H1 (cell line): Measurements from ENCODE around the gene IRGQ. TPM values are rescaled to one million over a fixed set of nuclear protein-coding genes. Genes with fewer than 3 reads are reported as not detected.

Source experiments
- CTCF ChIA-PET: fragments of 300-600 bp; sonication (Branson Sonifier 250); formaldehyde crosslinking; loops from one replicate; lab custom pipeline; 2021; ENCODE audit not compliant: partially characterized antibody; lab: Charles Lee
- POLR2A ChIA-PET: fragments of 300-600 bp; sonication (Branson Sonifier 250); formaldehyde crosslinking; loops from one replicate; lab custom pipeline; 2021; ENCODE audit warnings: inconsistent platforms; ENCODE audit not compliant: partially characterized antibody; lab: Charles Lee
- DNase-seq, 2 experiments: peaks; one replicate each; pipeline versions ENCODE4 v3.0.0 to v3.0.0-alpha.2; 2010 to 2022; ENCODE audit warnings: low spot score in 2 of 2, low read depth in 1 of 2, mixed read lengths in 1 of 2
- FAIRE-seq: peaks from 2 replicates; lab custom pipeline; 2011; peaks lifted over from hg19 to GRCh38; lab: Jason Lieb, UNC
- H2AFZ ChIP-seq: 2 replicates; pipeline ENCODE4 v1.8.1; 2012; ENCODE audit warnings: low read length, inconsistent platforms
- H2AK5ac ChIP-seq: 2 replicates; pipeline ENCODE4 v1.6.1; 2013; ENCODE audit warnings: low read depth, low read length
- H2BK120ac ChIP-seq: replicated peaks from 2 replicates; pipeline ENCODE3; 2013; ENCODE audit warnings: low read depth, low read length, inconsistent platforms
- H2BK12ac ChIP-seq: 2 replicates; pipeline ENCODE4 v1.6.1; 2013; ENCODE audit warnings: low read depth, low read length
- H2BK15ac ChIP-seq: 2 replicates; pipeline ENCODE4 v1.6.1; 2013; ENCODE audit warnings: low read length
- H2BK20ac ChIP-seq: 2 replicates; pipeline ENCODE4 v1.6.1; 2013; ENCODE audit warnings: low read length
- H2BK5ac ChIP-seq: 2 replicates; pipeline ENCODE4 v1.6.1; 2013; ENCODE audit warnings: low read depth, low read length
- H3K14ac ChIP-seq: 2 replicates; pipeline ENCODE4 v1.6.1; 2013; ENCODE audit warnings: inconsistent platforms; ENCODE audit not compliant: insufficient read length
- H3K18ac ChIP-seq: 2 replicates; pipeline ENCODE4 v1.6.1; 2013; ENCODE audit warnings: low read length; ENCODE audit errors: extremely low read depth
- H3K23ac ChIP-seq: 2 replicates; pipeline ENCODE4 v1.6.1; 2013; ENCODE audit warnings: inconsistent platforms; ENCODE audit not compliant: insufficient read length
- H3K23me2 ChIP-seq: 2 replicates; pipeline ENCODE4 v1.6.1; 2013; ENCODE audit warnings: low read depth, low read length
- H3K27ac ChIP-seq: 2 replicates; pipeline ENCODE4 v1.6.1; 2011; ENCODE audit warnings: low read depth, low read length, inconsistent platforms
- H3K27me3 ChIP-seq, 4 experiments: replicated peaks in 1 of 4; 1 replicate in 1 of 4; 2 replicates in 3 of 4; pipeline versions ENCODE4 v1.6.1 to v1.8.1; 2011 to 2013; ENCODE audit warnings: low read length in 3 of 4, mild to moderate bottlenecking in 3 of 4, inconsistent platforms in 2 of 4, mixed read lengths in 2 of 4, moderate library complexity in 1 of 4; ENCODE audit not compliant: control insufficient read depth in 3 of 4, insufficient read depth in 3 of 4; ENCODE audit errors: extremely low read depth in 1 of 4
- H3K36me3 ChIP-seq, 4 experiments: 2 replicates each; pipeline versions ENCODE4 v1.6.1 to v1.8.1; 2011 to 2013; ENCODE audit warnings: mild to moderate bottlenecking in 4 of 4, low read length in 3 of 4, moderate library complexity in 2 of 4, control low read depth in 1 of 4, inconsistent platforms in 1 of 4; ENCODE audit not compliant: insufficient read depth in 4 of 4, control insufficient read depth in 2 of 4
- H3K4ac ChIP-seq: replicated peaks from 2 replicates; pipeline ENCODE3; 2013; ENCODE audit warnings: low read length, low read depth, mixed read lengths, inconsistent platforms; ENCODE audit not compliant: insufficient read length
- H3K4me1 ChIP-seq, 4 experiments: replicated peaks in 1 of 4; 1 replicate in 1 of 4; 2 replicates in 3 of 4; pipeline versions ENCODE4 v1.6.1 to v1.8.1; 2011 to 2013; ENCODE audit warnings: low read length in 3 of 4, inconsistent platforms in 2 of 4, mixed read lengths in 1 of 4; ENCODE audit not compliant: insufficient read depth in 4 of 4, control insufficient read depth in 3 of 4
- H3K4me2 ChIP-seq, 2 experiments: 2 replicates each; pipeline versions ENCODE4 v1.6.1 to v1.8.1; 2011 to 2013; ENCODE audit warnings: low read depth in 2 of 2, low read length in 2 of 2, control low read depth in 1 of 2, inconsistent platforms in 1 of 2, mild to moderate bottlenecking in 1 of 2; ENCODE audit not compliant: insufficient read depth in 1 of 2
- H3K4me3 ChIP-seq, 4 experiments: fragments of 200-600, 300-600 bp in 1 of 4; sonication (generic), shearing (Covaris generic), sonication (Bioruptor Twin) in 1 of 4; 2 replicates each; pipeline versions ENCODE4 v1.5.1 to v1.8.1; 2011 to 2016; ENCODE audit warnings: low read length in 4 of 4, low read depth in 3 of 4, control low read depth in 2 of 4, inconsistent platforms in 2 of 4, mild to moderate bottlenecking in 2 of 4, mixed read lengths in 1 of 4, moderate library complexity in 1 of 4; ENCODE audit not compliant: insufficient read depth in 2 of 4; ENCODE audit errors: extremely low read depth in 1 of 4
- H3K56ac ChIP-seq: replicated peaks from 2 replicates; pipeline ENCODE3; 2013; ENCODE audit warnings: low read depth, mild to moderate bottlenecking, mixed read lengths, low read length, inconsistent platforms; ENCODE audit not compliant: insufficient read length
- H3K79me1 ChIP-seq: 2 replicates; pipeline ENCODE4 v1.6.1; 2013; ENCODE audit warnings: low read depth, low read length, control low read depth
- H3K79me2 ChIP-seq, 2 experiments: 2 replicates each; pipeline versions ENCODE4 v1.6.1 to v1.8.1; 2012 to 2013; ENCODE audit warnings: low read length in 2 of 2, mild to moderate bottlenecking in 2 of 2, inconsistent platforms in 1 of 2; ENCODE audit not compliant: insufficient read depth in 2 of 2, control insufficient read depth in 1 of 2
- H3K9ac ChIP-seq, 4 experiments: replicated peaks in 1 of 4; 1 replicate in 1 of 4; 2 replicates in 3 of 4; pipeline versions ENCODE4 v1.6.1 to v1.8.1; 2011 to 2013; ENCODE audit warnings: low read depth in 3 of 4, low read length in 3 of 4, control low read depth in 2 of 4, mild to moderate bottlenecking in 2 of 4, moderate library complexity in 2 of 4, inconsistent platforms in 1 of 4; ENCODE audit errors: extremely low read depth in 1 of 4
- H3K9me3 ChIP-seq, 2 experiments: 2 replicates each; pipeline versions ENCODE4 v1.6.1 to v1.8.1; 2012 to 2013; ENCODE audit warnings: mild to moderate bottlenecking in 2 of 2, moderate library complexity in 2 of 2, control low read depth in 1 of 2, inconsistent platforms in 1 of 2, low read depth in 1 of 2, low read length in 1 of 2, mixed read lengths in 1 of 2; ENCODE audit not compliant: insufficient read depth in 2 of 2
- H4K20me1 ChIP-seq, 2 experiments: replicated peaks in 1 of 2; 2 replicates each; pipeline versions ENCODE3 to v1.8.1; 2011 to 2013; ENCODE audit warnings: inconsistent platforms in 2 of 2, low read length in 2 of 2, mild to moderate bottlenecking in 1 of 2; ENCODE audit not compliant: insufficient read depth in 2 of 2, control insufficient read depth in 1 of 2
- H4K5ac ChIP-seq: 2 replicates; pipeline ENCODE4 v1.6.1; 2013; ENCODE audit warnings: low read length, low read depth, mixed read lengths, inconsistent platforms; ENCODE audit not compliant: insufficient read length
- H4K8ac ChIP-seq: 2 replicates; pipeline ENCODE4 v1.8.0; 2013; ENCODE audit warnings: mild to moderate bottlenecking, moderate library complexity, low read length, inconsistent platforms; ENCODE audit not compliant: insufficient read depth; ENCODE audit errors: extremely low read depth
- H4K91ac ChIP-seq: replicated peaks from 2 replicates; pipeline ENCODE3; 2013; ENCODE audit warnings: low read length, mixed read lengths, inconsistent platforms; ENCODE audit not compliant: insufficient read length
- CREB1 ChIP-seq: IDR thresholded peaks from 2 replicates; pipeline ENCODE4 v1.6.1; 2012; ENCODE audit warnings: inconsistent platforms
- RAD21 ChIP-seq, 2 experiments: IDR thresholded peaks in 1 of 2; conservative IDR thresholded peaks in 1 of 2; 2 replicates each; pipeline ENCODE4 v1.6.1; 2011; ENCODE audit warnings: low read depth in 2 of 2, low read length in 2 of 2, improper control_type of control experiment in 1 of 2, inconsistent platforms in 1 of 2, mild to moderate bottlenecking in 1 of 2, moderate library complexity in 1 of 2
- SRF ChIP-seq: IDR thresholded peaks from 2 replicates; pipeline ENCODE4 v1.6.1; 2011; ENCODE audit warnings: mild to moderate bottlenecking, low read depth, low read length, moderate library complexity
- WGBS, 2 experiments: shearing (Covaris generic) in 1 of 2; methylation state at CpG; one replicate each; pipeline versions ENCODE4 v1.1.6 to v1.1.7; 2013 to 2015; ENCODE audit warnings: low lambda C conversion rate in 2 of 2, mixed read lengths in 2 of 2, inconsistent platforms in 1 of 2, low coverage in 1 of 2, missing lambda C conversion rate in 1 of 2; ENCODE audit not compliant: insufficient replicate concordance in 2 of 2, insufficient coverage in 1 of 2, insufficient read length in 1 of 2; ENCODE audit errors: extremely low coverage in 1 of 2, missing lambda C conversion rate in 1 of 2; 5-methylcytosine and 5-hydroxymethylcytosine counted together
- polyA plus RNA-seq, 7 experiments: library from polyadenylated mRNA; depleted of rRNA in 3 of 7; stranded (reverse) in 5 of 7; unstranded in 2 of 7; fragments of >200 nt in 5 of 7; fragments of 200-250 nt in 2 of 7; gene quantifications; 1 replicate in 5 of 7; 2 replicates in 1 of 7; 4 replicates in 1 of 7; pipeline versions ENCODE4 v1.2.1 to v1.2.3, GENCODE V29; 2011 to 2013; ENCODE audit warnings: missing spikeins in 2 of 7, mixed read lengths in 2 of 7
- total RNA-seq: library from RNA; stranded (reverse); fragmentation: NEBNext Ultra II Directional; extraction: Animal tissue kit (Norgen Biotek cat#: 25700); gene quantifications from 2 replicates; pipeline ENCODE4 v1.2.1, GENCODE V29; 2021
- TF ChIP-seq, protein P1 (sequence below), 3 experiments: IDR thresholded peaks; 1 replicate in 2 of 3; 2 replicates in 1 of 3; pipeline versions ENCODE4 v1.5.1 to v1.6.1; 2011; ENCODE audit warnings: low read length in 3 of 3, mild to moderate bottlenecking in 3 of 3, inconsistent platforms in 2 of 3, low read depth in 1 of 3, moderate library complexity in 1 of 3; ENCODE audit not compliant: insufficient read depth in 1 of 3; ENCODE audit errors: control extremely low read depth in 1 of 3

IRGQ gene
- total and polyA plus RNA-seq, 2 of the 8 experiments (the other 6 are each of a cell fraction or from before 2014, with no cell fraction given) = 16.0 to 42.9 TPM

DNA sequence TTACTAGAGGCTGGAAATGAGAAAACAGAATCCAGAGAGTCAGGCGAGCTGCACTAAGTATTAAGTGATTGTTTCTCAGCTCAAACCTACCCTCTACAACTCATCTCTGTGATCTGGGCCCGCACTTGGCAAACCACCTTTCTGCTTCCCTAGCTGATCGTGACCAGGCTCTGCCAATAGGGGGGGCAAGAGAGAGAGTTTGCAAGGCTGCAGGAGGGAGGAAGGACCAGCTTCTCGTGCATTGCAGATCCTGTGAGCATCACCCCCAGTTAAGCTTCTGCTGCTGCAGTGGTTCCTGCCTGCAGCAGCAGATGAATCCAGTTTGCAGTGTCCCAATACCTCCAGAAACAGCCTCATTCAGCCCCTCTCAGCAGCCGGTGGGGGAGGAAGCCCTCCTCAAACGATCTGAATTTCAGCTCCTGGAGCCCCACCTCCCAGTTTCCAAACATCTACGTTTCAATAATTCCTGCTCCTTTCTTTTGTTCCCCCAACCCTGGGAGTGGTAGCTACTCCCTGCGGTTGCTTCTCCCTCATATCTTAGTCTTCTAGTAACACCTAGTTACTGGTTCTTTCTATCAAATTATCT lies 40.7 kb downstream of the IRGQ start:
- H4K8ac ChIP-seq = no peak overlapping the region
- no peak overlapping the region for H2BK15ac ChIP-seq
- no peaks in the 10 kb centered on the region for H3K23me2 ChIP-seq
- H3K79me2 ChIP-seq = no peaks in the 10 kb centered on the region
- H2BK20ac ChIP-seq = no peak overlapping the region
- H3K79me1 ChIP-seq = 0 out of 2 replicates have a peak, but pooled peaks cover 3% of the 10 kb centered on the region
- 0 out of 7 replicates have a peak, but pooled peaks cover 0 to 2% (median 0%) of the 10 kb centered on the region in 4 experiments for H3K4me1 ChIP-seq
- no peaks in the 10 kb centered on the region for H3K27me3 ChIP-seq
- DNase-seq (peak; percentile 61 to 95), FAIRE-seq (peak; percentile 92)
- H3K9ac ChIP-seq = no peak overlapping the region
- H4K20me1 ChIP-seq = peaks cover 0 to 4% of the 10 kb centered on the region in 2 experiments
- no peak overlapping the region for H3K14ac ChIP-seq
- H3K4me2 ChIP-seq = 0 out of 4 replicates have a peak overlapping the region, but pooled peaks of 1 of the 2 experiments have one; percentile 26
- no peak overlapping the region for H2BK120ac ChIP-seq
- no peak overlapping the region for H4K91ac ChIP-seq
- WGBS, 2 experiments = 41% methylated on average over 8 of the region's 8 CpGs; no CpG with 5 or more reads in 1 of the 2 experiments
- H3K9me3 ChIP-seq = no peaks in the 10 kb centered on the region
- no peak overlapping the region for H4K5ac ChIP-seq
- ChIA-PET CTCF (interaction anchor here (0.6 to 10.7 kb wide), 29 partner anchors 12 to 962 kb away, joined by 3 to 122 read pairs (median 4); partner anchors contain the start of genes IRGQ, XRCC1, ZNF575 and ZNF576), POLR2A (interaction anchor here (1.0 to 3.0 kb wide), 8 partner anchors 10 to 48 kb away, joined by 3 to 11 read pairs (median 4); partner anchors contain the start of genes PINLYP and XRCC1)
- H3K4ac ChIP-seq = no peak overlapping the region
- no peak overlapping the region for H3K18ac ChIP-seq
- no peak overlapping the region for H2BK12ac ChIP-seq
- no peak overlapping the region for H3K56ac ChIP-seq
- H3K4me3 ChIP-seq = no peak overlapping the region
- peaks cover 5 to 24% (median 13%) of the 10 kb centered on the region in 4 experiments; a peak in 6 of 8 replicates for H3K36me3 ChIP-seq
- no peak overlapping the region for H3K27ac ChIP-seq
- H3K23ac ChIP-seq = no peak overlapping the region
- no peak overlapping the region for H2BK5ac ChIP-seq
- no peak overlapping the region for H2AK5ac ChIP-seq
- no peak overlapping the region for H2AFZ ChIP-seq
- TF ChIP-seq, protein P1, sequence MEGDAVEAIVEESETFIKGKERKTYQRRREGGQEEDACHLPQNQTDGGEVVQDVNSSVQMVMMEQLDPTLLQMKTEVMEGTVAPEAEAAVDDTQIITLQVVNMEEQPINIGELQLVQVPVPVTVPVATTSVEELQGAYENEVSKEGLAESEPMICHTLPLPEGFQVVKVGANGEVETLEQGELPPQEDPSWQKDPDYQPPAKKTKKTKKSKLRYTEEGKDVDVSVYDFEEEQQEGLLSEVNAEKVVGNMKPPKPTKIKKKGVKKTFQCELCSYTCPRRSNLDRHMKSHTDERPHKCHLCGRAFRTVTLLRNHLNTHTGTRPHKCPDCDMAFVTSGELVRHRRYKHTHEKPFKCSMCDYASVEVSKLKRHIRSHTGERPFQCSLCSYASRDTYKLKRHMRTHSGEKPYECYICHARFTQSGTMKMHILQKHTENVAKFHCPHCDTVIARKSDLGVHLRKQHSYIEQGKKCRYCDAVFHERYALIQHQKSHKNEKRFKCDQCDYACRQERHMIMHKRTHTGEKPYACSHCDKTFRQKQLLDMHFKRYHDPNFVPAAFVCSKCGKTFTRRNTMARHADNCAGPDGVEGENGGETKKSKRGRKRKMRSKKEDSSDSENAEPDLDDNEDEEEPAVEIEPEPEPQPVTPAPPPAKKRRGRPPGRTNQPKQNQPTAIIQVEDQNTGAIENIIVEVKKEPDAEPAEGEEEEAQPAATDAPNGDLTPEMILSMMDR (IDR thresholded peaks at IDR 0.05; ENCODE audit: control extremely low read depth in 1 of 3, insufficient read depth in 1 of 3, low read depth in 1 of 3, low read length in 3 of 3) = peak; percentile 85 to 98 (median 93)
- TF ChIP-seq RAD21 (IDR thresholded peaks at IDR 0.05 in 1 of 2, conservative IDR thresholded peaks at IDR 0.05 in 1 of 2; ENCODE audit: low read depth in 2 of 2, low read length in 2 of 2) (peak; percentile 68 to 81), SRF (0 out of 2 replicates have a peak, but pooled peaks have one; percentile 11), CREB1 (peak; percentile 54; the same call in 1 of the 2 replicates)
